ENCODE results near the gene ABLIM1.

The ABLIM1 gene

GRCh38 chr10:114604357-114605130, 53.5 kb downstream of the ABLIM1 start:
- no peak for DNase-seq (ENCODE audit: low read depth, low spot score)
- H3K4me3 ChIP-seq (ENCODE audit: low read length) = no peak overlapping the region

DNA sequence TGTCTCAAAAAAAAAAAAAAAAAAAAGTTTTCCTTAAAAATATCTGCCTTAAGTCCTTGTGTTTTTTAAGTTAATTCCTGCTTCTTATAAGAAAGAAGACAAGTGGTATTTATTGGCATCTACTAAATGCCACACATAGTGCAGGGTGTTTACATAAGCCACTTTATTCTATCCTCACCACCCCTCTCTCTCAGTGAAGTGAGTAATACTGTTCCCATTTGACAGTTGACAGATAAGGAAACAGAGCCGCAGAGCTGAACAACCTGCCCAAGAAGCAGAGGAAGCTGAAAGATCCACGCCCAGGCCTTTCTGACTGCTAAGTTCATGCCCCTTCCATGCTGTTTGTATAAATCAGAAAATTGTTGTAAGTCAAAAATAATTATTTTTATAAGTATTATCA, 54.1 kb downstream of the ABLIM1 start:
- no peak overlapping the region for H3K4me3 ChIP-seq (ENCODE audit: low read length)
- peak; percentile 68 for DNase-seq (ENCODE audit: low read depth, low spot score)

GRCh38 chr10:114603303-114603702, 54.8 kb downstream of the ABLIM1 start:
- no peak overlapping the region for H3K4me3 ChIP-seq (ENCODE audit: low read length)
- DNase-seq (ENCODE audit: low read depth, low spot score) = no peak

DNA sequence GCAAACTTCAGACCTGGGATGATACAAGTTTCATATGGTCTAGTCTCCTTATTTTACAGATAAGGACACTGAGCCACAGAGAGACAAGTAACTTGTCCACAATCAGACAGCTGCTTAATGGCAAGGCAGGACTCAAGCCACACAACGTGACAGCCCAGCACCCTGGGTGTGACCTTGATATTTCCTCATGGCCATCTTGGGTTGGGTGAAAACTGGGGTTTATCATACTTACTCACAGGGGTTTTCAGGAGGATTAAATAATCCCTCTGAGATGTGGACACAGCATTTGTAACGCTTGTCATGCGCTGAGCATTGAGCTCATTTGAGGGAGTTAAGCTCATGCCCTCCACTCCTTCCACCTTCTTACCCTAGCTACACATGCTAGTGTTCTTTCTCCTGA, 58.0 kb downstream of the ABLIM1 start:
- DNase-seq (ENCODE audit: low read depth, low spot score) = no peak
- no peak overlapping the region for H3K4me3 ChIP-seq (ENCODE audit: low read length)

DNA sequence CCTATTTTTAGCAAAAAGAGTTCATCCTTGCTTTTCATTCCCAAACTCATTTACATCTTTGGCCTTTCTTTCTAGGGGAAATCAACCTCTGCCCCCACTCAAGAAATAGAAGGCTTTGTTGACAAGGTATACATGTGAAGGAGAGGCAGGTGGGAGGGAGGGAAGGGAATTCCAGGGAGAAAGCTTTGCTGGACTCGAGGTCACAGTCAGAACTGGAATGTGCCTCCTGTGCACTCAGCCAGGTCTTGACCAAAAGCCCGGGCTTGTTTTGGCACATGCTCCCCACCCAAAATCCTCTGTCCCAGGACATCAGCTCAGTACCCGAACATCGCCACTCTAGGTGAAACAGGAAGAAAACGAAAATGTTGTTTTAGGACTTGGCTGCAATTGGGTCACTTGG, 61.3 kb downstream of the ABLIM1 start:
- DNase-seq (ENCODE audit: low read depth, low spot score) = no peak
- H3K4me3 ChIP-seq (ENCODE audit: low read length) = no peak overlapping the region

- H3K4me3 ChIP-seq (ENCODE audit: low read length) = no peak overlapping the region
- no peak for DNase-seq (ENCODE audit: low read depth, low spot score)
These were observed 64.1 kb downstream of the ABLIM1 start for GRCh38 chr10:114593816-114594468.

DNA sequence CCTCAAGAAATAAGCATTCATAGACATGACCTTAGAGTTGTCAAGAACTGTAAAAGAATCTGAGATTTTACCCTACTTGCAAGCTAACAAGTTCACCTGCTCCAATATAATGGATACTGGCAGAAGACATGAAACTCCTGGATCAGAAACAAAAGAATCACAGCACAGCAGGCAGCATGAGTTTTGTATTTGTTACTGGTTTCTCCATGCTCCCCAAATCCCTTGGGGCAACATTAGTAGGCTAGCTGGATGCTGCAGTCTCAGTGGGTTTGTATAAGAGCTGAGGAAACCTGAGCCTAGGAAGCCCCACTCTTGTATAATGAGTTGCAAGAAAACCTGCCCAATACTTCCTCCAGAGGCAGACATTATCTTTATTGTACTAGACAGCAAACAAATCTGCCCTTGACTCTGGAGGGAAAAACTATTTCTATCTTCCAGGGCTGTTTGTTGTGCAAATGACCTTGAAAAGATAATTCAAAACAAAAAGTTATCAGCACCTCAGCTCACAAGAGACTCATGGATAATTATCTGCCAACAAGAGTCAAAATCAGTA, 64.8 kb downstream of the ABLIM1 start:
- DNase-seq (ENCODE audit: low read depth, low spot score) = no peak
- no peak overlapping the region for H3K4me3 ChIP-seq (ENCODE audit: low read length)

DNA sequence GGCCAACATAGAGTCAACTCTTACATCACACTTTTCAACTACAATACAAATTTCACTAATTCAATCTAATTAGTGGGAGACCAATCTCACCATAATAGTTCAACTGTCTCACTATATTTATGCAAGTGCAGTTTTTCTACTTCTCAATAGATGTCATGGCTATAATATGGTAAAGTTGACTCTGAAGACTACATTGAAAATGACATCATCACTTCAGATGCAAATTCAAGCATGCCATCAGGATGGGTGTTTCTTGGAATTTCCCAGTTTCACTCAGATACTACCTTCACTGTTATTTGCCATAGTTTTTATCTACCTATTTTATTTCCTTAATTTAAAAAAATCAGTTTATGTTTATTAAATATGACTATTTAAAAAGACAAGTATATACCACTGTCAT, 67.1 kb downstream of the ABLIM1 start:
- no peak overlapping the region for H3K4me3 ChIP-seq (ENCODE audit: low read length)
- no peak for DNase-seq (ENCODE audit: low read depth, low spot score)

- DNase-seq (ENCODE audit: low read depth, low spot score) = no peak
- no peak overlapping the region for H3K4me3 ChIP-seq (ENCODE audit: low read length)
These were observed 73.7 kb downstream of the ABLIM1 start for GRCh38 chr10:114584419-114584818.

- no peak for DNase-seq (ENCODE audit: low read depth, low spot score)
- no peak overlapping the region for H3K4me3 ChIP-seq (ENCODE audit: low read length)
These were observed 77.0 kb downstream of the ABLIM1 start for GRCh38 chr10:114581071-114581470.

GRCh38 chr10:114577133-114577532, 80.9 kb downstream of the ABLIM1 start:
- no peak for DNase-seq (ENCODE audit: low read depth, low spot score)
- H3K4me3 ChIP-seq (ENCODE audit: low read length) = no peak overlapping the region

GRCh38 chr10:114576716-114577115, 81.4 kb downstream of the ABLIM1 start:
- H3K4me3 ChIP-seq (ENCODE audit: low read length) = no peak overlapping the region
- no peak for DNase-seq (ENCODE audit: low read depth, low spot score)

- no peak for DNase-seq (ENCODE audit: low read depth, low spot score)
- H3K4me3 ChIP-seq (ENCODE audit: low read length) = no peak overlapping the region
These were observed 82.0 kb downstream of the ABLIM1 start for GRCh38 chr10:114576132-114576487.

DNA sequence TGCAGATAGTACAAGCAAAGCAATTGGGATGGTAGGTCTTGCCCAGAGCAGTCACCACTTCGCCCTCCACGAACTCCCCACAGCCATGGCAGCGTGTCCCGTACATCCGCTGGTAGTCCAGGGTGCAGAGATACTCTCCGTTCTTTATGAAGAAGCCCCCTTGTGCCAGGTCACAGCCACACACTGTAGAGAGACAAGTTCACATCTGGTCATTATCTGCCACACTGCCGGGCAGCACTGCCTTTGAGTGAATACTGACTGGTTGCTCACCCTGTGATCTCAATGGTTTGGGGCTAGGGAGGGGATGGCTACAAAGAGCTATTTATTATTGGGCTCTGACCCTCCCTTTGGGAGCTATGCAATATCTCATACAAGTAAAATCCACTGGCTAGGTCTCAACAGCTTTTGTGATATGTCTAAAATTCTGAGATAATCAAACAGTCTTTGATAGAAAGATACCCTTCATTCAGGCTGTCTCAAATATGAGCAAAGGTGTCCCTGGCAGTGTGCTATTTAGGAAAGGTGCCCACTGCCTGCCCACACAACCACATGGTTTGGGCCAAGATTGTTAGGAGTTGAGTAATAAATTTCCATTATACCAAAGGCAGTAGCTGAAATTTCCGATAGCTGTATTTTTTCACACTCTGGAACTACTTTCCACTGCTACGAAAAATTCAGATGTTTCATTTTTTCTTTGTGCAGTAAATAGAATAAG, 82.5 kb downstream of the ABLIM1 start:
- no peak overlapping the region for H3K4me3 ChIP-seq (ENCODE audit: low read length)
- DNase-seq (ENCODE audit: low read depth, low spot score) = no peak

DNA sequence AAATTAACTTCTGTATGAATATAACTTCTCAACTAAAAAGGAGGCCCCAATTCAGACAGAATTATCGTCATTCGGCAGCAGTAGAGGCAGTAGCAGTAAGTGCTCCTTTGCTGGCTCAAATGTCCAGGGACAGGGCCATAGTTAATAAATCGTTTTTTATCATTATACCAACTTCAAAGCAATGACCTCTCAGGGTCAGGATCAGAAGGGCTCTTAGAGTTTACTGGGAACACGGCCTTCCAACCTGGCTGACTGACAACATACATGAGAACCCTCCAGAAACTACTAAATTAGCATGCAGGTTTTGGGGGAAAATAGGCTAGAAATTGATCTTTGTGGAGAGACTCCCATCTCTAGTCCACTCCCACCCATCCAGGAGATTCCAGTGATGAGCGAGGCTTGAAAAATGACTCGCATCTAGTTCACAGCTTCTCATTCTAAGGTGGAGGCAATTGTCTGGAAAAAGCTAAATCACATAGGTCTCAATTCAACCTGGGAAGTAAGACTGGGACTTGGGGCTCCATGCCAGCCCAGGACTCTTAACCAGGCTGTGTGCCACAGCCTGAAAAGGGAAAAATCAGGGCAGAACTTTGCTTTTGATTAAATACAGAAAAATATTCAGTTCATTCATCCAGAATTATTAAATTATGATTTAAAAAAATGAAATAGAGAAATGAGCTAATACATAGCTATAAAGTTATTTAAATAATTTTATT, 84.6 kb downstream of the ABLIM1 start:
- DNase-seq (ENCODE audit: low read depth, low spot score) = no peak
- no peak overlapping the region for H3K4me3 ChIP-seq (ENCODE audit: low read length)

GRCh38 chr10:114571316-114571999, 86.6 kb downstream of the ABLIM1 start:
- no peak for DNase-seq (ENCODE audit: low read depth, low spot score)
- H3K4me3 ChIP-seq (ENCODE audit: low read length) = no peak overlapping the region

GRCh38 chr10:114566064-114566463, 92.0 kb downstream of the ABLIM1 start:
- H3K4me3 ChIP-seq (ENCODE audit: low read length) = no peak overlapping the region
- DNase-seq (ENCODE audit: low read depth, low spot score) = no peak

GRCh38 chr10:114565066-114565465, 93.0 kb downstream of the ABLIM1 start:
- DNase-seq (ENCODE audit: low read depth, low spot score) = no peak
- H3K4me3 ChIP-seq (ENCODE audit: low read length) = no peak overlapping the region

DNA sequence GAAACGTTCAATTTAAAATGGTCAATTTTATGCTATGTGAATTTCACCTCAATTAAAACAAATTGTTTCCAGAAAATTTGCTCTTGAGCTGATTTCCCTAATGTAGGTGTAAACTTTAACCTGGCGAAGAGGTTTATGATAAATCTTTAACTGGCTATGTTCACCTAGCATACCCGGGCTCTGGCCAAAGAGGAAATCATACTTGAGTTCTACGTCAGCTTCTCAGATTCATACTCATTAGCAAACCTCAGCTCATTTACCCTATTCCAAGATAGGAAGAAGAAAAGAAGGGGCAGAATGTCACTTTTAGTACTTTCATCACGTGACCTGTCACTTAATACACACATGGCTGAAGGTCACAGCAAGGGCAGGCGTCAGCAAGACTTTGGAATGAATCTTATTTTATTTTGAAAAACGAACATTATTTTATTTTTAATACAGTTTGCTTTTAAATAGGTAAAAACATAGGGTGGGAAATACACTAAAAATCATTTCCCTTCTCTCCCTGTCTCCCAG, 97.0 kb downstream of the ABLIM1 start:
- H3K4me3 ChIP-seq (ENCODE audit: low read length) = no peak overlapping the region
- DNase-seq (ENCODE audit: low read depth, low spot score) = no peak

All from Jurkat, Clone E6-1 (cell line).